HG03196 (cell line): ENCODE data around the gene SHQ1.
"Not testable (repeated sequence)": the region's sequence is repeated elsewhere in the genome, so short reads cannot be mapped to it uniquely, and the experiment has no call there.

ENCODE experiments used
- ATAC-seq: cut with Tn5 transposase; IDR thresholded peaks from one replicate; pipeline ENCODE4 v1.9.1; 2021; ENCODE audit not compliant: unreplicated experiment

The SHQ1 gene

DNA sequence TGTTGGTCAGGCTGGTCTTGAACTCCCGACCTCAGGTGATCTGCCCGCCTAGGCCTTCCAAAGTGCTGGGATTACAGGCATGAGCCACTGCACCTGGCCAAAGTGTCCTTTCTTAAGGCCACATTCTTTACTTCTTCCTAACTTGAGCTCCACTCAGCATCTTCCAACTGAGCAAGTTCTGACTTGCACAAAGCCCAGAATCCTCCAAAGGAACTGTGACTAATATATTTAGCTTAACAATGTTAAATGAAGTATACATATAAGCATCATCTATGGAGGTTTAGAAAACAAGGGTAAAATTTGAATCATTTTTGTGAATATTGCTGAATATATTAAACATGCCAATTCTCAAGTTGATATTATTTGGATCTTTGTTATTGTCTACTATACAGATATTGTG is 93.7 kb downstream of the SHQ1 start:
- no peak for ATAC-seq

DNA sequence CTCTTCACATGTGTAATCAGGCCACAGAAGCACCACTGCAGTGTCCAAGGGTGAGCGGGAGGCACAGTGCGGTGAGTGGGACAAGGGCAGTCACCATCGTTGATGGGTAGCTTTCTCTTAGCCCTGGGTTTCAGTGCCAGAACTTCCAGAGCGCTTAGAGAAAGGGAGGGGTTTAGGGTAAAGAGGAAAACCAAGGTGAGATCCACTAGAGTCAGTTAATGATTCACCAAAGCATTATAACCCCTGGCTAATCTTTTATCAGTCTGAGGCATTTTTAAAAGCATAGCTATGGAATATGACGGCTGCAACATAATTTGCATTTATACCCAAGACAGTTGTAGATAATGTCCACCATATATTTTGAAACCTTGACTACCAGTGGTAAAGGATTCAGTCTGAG is 94.8 kb downstream of the SHQ1 start:
- ATAC-seq, result no peak

- no peak for ATAC-seq
These were observed 97.8 kb downstream of the SHQ1 start for GRCh38 chr3:72750405-72750965.

DNA sequence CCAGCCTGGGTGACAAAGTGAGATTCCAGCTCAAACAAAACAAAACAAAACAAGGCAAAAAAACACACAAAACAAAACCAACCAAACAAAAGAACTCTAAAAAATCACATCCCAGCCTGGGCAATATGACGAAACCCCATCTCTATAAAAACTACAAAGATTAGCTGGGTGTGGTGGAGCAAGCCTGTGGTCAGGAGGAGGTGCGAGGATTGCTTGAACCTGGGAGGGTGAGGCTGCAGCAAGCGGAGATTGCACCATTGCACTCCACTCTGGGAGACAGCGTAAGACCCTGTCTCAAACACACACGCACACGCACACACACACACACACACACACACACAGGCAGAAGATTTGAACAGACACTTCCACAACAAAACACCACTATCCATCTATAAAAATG is 99.6 kb downstream of the SHQ1 start:
- ATAC-seq, result no peak

DNA sequence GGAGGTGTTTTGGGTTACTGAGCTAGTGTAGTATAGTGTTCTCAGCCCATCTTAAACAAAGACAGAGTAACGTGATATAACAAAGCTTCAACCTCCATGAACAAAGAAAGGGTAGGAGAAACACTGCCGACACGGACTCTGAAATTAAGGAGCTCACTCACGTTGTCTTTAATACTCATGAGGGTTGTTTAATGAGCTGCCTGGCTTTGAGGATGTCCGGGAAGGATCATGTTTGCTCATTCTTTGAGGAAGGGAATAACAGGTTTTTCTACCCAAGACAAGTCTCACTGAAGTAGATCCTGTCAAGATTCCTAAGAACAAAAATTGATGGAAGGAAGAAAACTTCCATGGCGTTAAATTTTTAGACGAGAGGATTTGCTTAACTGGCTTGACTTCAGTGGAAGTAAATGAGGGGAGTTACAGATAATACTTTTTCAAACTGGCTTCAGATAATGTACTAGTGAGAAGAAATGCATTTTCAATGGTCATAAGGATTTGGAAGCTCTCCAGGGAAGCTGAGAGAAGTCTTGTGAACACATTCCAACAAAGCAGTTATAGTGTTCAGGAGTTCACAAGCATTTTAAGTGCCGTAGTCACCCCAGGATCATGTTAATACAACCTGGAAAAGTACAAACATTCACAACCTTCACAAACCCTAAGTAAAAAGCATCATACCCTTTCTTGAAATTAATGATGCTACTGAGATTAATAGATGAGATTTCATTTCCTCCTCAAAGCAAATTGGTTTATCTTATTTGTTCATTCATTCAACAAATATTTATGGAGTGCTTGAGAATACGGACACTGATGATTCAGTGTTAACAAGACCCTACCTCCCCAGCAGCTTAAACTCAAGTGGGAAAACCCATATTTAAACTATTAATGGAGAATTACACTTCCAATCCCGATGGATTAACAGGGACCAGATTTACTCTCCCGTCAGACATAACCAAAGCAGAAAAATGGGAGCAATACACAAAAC is 101.5 kb downstream of the SHQ1 start:
- no peak for ATAC-seq

- ATAC-seq, result no peak
These were observed 102.9 kb downstream of the SHQ1 start for GRCh38 chr3:72745146-72745999.

DNA sequence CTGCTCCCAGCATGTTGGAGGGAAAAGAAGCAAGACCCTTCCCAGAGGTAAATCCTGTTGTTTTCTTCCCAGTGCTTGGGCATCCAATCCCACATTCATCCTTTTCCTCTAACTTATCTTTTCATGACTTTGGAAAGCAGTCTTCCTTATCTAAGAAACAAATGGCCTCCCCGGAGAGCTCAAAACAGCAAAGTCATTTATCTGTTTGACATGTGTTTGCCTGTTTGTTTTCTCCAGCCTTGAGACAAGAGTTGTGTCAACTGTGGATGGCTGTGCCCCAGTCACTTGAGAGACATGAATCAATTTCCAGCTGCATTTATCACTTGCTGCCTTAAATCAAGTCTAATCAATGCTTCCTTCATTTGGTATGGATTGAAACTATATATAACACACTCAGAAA is 103.9 kb downstream of the SHQ1 start:
- ATAC-seq, result no peak

DNA sequence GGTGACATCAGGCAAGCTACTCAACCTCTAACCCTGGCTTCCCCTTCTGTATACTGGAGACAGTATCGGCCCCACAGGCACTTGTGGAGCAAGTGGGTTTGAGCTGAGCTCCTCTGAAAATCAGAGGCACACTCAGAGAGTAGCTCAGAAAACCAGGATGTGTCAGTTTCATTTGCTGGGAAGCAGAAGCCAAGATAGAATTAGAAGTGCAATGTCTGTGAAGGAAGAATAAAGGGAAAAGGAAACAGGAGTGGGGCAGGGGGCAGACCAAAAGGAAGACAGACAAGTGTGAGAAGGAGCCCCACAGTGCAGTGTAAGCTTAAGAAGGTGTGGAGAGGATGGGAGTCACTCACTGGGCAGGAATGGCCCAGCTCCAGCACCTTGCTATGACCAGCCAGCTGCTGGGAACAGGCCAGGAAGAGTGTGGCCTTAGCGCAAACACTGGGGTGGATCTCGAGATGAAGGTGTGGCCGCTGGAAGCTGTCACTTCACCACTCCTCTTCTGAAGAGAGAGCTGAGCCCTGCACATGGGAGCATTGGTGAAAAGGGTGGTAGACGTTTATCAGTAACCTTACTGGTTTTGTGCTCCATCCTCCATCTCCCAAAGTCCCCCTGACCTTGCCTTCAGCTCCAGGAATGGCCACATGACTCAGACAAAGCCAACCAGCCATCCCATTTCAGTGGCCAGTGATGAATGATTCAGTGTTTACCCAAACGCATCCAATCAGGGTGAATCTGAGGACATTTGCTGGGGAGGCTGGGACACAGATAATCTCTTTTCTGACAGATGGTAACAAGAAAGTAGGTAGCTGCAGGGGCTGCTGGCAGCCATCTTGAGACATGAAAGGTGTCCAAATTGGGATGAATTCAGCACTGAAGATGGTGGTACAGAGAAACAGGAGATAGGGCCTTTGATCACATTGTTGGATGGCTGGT is 108.4 kb downstream of the SHQ1 start:
- ATAC-seq, result no peak

DNA sequence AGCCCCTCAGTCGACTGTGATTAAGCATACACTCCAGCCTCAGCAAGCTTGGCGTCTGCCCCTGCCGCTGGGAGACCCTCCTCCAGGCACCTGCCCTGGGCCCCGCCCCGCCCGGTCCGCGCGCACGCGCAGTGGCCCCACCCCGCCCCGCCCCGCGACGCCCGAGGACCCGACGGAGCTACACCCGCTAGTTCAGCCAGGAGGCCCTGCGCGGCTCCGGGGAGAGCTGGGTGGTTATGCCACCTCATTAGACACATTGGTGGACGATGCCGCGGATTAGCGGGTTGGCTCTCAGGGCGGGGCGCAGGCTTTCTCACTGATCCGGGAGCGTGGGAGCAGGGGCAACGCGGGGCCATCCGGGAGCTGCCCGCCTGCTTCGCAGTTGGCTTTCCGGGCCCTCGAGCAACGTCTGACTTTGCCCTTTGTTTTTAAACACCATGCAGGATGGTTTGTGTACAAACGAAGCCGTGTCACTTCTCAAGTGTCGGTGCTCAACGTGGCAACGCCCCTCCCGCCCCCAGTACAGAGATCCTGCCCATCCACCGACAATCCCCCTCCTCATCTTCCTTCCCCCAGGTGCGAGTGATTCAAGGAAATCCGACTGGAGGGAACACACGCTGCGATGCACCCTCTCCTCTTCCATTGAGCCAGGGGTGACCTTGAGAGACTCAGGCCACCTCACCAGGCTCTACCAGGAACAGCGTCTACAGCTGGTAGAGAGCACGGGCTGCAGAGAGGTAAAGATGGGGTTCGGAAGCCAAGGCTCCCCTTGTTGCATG is 109.3 kb downstream of the SHQ1 start:
- ATAC-seq, result no peak

DNA sequence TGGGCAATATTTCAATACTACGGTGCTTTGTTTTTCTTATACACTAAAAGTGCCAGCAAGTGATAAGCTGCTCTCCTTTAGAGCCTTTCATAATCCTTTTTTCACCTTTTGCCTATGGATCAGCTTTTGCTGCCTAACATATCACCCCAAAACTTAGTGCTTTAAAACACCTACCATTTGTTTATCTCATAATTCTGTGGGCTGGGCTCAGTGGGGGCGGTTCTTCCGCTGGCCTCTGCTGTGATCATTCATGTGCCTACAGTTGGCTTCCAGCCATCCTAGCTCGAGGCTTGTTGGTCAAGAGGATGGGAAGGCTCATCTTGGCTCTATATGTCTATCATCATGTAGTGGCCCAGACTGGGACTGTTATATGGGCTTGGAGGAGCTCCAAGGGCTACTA is 113.2 kb downstream of the SHQ1 start:
- not testable (repeated sequence) for ATAC-seq

GRCh38 chr3:72733676-72734075 is 114.6 kb downstream of the SHQ1 start:
- ATAC-seq, result no peak

- ATAC-seq, result not testable (repeated sequence)
These were observed 115.4 kb downstream of the SHQ1 start for GRCh38 chr3:72732666-72733345.

GRCh38 chr3:72728958-72729467 is 119.2 kb downstream of the SHQ1 start:
- ATAC-seq, result no peak

- ATAC-seq, result no peak
These were observed 119.8 kb downstream of the SHQ1 start for GRCh38 chr3:72728329-72728889.

DNA sequence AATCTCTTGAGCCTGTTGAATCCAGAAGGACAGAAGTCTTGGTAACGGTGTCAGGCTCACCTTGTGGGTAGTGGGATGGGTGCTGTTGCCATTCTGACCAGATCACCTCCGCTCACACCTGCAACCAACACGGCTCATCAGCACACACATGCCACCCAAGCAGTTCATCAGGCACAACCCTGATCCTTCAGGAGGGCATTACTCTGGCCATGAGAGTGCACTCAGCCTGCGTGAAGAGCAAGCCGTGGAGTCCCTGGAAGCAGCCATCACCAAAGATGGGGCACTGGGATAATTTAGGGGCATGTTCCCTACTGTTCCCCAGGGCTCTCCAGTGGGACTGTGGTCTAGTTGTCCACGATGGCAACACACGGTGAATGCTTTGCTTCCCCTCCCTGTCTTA is 120.5 kb downstream of the SHQ1 start:
- ATAC-seq, result no peak

GRCh38 chr3:72727172-72727571 is 121.1 kb downstream of the SHQ1 start:
- no peak for ATAC-seq

- no peak for ATAC-seq
These were observed 123.0 kb downstream of the SHQ1 start for GRCh38 chr3:72725229-72725628.

GRCh38 chr3:72724070-72724469 is 124.2 kb downstream of the SHQ1 start:
- no peak for ATAC-seq
